HG03439 (cell line): ENCODE results near the gene MROH8.
"Not testable (repeated sequence)": the region's sequence is repeated elsewhere in the genome, so short reads cannot be mapped to it uniquely, and the experiment has no call there.

Experiments
- ATAC-seq: cut with Tn5 transposase; IDR thresholded peaks from one replicate; pipeline ENCODE4 v1.9.1; 2021; ENCODE audit warnings: mild to moderate bottlenecking, moderate library complexity; ENCODE audit not compliant: unreplicated experiment

The MROH8 gene

DNA sequence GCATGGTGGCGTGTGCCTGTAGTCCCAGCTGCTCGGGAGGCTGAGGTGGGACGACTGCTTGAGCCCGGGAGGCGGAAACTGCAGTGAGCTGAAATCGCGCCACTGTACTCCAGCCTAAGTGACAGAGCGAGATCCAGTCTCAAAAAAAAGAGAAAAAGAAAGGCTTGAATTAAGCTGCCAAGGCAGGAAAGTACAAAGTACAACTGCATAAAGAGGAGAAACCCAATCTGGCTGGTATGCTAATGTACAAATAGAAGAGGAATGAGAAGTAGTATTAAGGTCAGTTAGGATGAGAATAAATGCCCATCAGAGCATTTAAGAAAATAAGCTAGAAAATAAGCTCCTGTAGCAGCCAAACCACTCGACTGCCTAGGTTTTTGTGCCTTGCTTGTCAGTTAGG, 23.4 kb downstream of the MROH8 start:
- no peak for ATAC-seq

DNA sequence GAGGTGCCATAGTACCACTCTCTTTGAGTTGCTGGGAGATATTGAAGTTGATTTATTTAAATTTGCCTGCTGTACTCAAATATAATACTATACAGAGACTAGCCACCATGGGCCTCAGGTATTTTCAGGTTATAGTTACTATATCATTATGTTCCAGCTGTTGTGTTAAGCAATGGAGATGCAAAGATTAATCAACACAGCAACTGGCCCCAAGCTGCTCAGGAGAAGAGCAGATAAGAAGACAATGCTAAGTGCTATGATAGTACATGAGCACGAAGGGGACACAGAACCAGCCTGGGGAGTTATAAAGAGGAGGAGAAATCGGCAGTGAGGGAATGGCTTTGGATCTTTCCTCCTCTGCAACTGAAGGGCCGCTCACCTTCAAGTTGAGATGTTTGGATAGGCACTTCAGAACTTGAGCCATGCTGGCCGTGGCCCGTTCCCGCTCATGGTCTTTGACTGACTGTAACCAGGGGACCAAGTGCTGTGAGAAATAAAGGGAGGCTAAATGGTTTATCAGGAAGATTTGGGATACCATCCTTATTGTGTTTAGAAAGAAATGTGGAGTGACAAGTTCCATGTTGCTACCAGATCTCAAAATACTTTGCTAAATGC, 24.6 kb downstream of the MROH8 start:
- ATAC-seq = no peak

DNA sequence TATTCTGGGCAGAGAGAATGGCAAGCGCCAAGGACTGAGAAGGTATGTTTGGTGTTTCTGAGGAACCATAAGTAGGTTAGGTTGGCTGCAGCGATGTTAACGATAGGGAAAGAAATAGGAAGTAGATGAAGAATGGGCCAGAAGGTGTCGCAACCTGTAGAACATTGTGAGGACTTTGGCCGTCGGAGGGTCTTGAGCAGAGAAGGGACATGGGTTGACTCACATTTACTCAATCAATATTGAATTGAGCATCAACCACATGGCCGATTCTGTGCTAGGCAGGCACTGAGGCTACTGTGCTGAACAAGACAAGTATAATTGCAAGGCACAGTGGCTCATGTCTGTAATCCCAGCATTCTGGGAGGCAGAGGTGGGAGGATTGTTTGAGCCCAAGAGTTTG, 27.1 kb downstream of the MROH8 start:
- no peak for ATAC-seq

DNA sequence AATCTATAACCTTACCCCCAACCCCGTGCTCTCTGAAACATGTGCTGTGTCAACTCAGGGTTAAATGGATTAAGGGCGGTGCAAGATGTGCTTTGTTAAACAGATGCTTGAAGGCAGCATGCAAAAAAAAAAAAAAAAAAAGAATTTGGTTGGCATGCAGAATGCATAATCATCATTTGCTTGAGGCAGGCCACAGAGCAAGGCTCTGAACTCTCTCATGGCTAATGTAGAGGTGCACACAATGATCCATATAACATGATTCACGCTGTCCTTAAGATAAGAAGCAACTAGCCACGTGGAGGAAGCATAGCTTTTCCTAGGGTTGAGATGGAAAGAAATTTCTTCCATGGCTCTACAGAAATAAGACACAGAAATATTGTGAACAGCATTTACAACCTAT, 27.8 kb downstream of the MROH8 start:
- ATAC-seq = no peak

DNA sequence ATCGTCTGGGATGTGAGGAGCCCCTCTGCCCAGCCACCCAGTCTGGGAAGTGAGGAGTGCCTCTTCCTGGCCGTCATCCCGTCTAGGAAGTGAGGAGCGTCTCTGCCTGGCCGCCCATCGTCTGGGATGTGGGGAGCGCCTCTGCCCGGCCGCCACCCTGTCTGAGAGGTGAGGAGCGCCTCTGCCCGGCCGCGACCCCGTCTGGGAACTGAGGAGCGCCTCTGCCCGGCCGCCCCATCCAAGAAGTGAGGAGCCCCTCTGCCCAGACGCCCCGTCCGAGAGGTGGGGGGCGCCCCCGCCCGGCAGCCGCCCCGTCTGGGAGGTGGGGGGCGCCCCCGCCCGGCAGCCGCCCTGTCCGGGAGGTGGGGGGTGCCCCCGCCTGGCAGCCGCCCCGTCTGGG, 28.5 kb downstream of the MROH8 start:
- not testable (repeated sequence) for ATAC-seq

DNA sequence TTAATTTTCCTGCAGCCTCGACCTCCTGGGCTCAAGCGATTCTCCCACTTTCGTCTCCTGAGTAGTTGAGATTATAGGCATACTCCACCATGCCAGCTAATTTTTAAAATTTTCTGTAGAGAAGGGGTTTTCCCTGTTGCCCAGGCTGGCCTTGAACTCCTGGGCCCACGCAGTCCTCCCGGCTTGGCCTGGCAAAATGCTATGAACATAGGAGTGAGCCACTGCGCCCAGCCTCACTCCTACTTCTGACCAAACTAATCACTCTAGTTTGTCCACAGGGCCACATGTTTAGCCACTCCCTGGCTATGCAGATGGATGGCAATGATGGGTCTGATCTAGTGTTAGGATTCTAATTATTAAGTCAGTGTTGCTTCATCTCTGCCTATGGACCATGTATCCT, 32.1 kb downstream of the MROH8 start:
- ATAC-seq = no peak

DNA sequence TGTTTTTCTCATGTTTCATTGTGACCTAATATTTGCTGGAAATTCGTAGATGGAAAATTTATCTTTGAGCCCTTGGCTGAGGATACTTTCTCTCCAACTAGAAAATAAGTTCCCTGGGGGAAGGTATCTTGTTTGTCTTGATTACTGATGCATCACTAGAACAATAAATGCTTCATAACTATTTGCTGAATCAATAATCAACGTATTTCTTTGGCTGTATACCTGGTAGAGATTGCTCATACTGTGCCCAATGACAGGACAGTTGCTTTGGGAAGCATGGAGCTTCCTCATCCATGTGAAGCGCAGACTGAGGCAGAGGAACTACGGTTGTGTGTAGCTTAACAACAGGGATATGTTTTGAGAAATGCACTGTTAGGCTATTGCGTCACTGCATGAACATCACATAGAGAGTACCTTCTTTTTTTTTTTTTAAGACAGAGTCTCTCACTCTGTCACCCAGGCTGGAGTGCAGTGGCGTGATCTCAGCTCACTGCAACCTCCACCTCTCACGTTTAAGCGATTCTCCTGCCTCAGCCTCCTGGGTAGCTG, 34.4 kb downstream of the MROH8 start:
- no peak for ATAC-seq

DNA sequence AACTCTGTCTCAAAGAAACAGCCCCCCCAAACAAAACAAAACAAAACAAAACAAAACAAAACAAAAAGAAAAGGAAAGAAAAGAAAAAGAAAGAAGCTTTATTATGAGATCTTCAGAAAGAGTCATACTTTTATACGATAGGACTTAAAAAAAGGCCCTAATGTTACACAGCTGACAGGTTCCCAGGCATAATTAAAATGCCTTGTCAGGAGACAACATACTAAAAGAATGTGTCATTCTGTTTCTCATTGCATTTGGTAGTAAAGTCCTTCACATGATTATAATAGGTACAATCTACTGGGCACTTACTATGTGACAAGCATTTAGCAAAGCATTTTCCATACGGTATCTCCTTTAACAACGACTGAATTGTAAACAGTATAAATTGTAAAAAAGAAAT, 36.6 kb downstream of the MROH8 start:
- ATAC-seq = no peak

DNA sequence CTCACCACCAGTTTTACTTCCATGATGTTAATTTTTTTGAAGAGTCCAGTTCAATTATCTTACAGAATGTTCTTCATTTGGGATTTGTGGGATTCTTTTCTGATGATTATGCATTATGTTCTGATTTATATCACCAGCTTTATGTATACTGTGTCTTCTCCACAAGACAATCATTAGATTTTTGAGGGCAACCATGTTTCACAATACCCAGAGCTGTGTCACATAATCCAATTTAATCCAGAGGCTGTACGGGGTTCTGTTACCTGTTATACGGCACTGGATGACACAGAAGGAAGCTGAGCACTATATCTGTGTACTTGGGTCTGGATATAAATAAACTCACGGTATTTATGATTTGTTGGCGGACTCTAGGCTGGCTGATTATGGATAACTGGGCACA, 41.8 kb downstream of the MROH8 start:
- no peak for ATAC-seq

DNA sequence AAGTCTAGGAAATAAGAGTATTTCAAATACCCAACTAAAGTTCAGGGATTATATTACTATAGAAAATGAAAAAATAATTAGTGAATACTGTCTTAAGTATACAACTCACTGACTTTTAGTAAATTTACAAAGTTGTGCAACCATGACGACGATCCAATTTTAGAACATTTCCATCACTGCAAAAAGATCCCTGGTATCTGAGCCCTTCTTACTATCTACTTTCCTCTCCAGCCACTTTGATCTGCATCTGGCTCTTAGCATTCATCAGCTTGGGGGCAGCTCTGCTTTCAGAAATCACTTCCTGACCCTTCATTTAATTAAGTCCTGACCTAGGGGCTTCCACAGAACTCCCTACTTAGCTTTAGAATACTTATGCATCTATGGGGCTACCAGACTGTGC, 45.4 kb downstream of the MROH8 start:
- ATAC-seq = no peak

DNA sequence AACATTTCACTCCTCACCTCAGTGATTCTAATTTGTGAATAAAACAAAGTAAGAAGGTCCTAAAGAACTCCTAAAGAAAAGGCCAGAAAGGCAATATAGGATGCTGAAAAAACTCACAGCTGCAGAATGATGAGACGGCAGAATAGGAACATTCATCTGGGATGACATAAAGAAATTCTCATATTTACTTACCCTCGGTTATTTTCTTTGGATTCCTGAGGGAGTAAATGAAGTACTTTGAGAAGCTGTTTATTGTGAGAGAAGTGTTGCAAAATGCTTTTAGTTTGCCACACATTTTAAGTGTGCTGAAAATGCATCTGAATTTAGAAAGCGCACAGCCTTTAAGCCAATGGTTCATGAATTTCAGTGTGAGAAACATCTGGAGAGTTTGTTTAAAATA, 47.9 kb downstream of the MROH8 start:
- ATAC-seq = no peak

DNA sequence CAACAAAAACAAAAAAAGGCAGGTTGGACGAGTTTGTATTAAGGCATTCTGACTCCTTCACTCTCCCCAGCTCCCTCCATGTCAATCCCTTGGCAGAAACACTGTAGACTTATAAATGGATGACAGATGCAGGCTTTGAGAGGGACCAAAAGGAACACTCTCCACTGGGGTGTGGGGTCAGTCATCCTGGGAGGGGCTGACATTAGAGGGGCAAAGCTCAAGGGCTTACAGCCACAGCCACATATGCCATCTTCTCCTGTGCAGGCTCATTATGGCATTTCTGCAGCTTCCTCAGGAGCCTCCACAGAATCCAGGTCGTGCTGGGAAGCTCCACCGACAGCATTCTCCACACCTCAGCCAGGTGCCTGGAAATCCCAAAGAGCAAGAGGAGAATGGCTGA, 50.5 kb downstream of the MROH8 start:
- ATAC-seq = no peak

DNA sequence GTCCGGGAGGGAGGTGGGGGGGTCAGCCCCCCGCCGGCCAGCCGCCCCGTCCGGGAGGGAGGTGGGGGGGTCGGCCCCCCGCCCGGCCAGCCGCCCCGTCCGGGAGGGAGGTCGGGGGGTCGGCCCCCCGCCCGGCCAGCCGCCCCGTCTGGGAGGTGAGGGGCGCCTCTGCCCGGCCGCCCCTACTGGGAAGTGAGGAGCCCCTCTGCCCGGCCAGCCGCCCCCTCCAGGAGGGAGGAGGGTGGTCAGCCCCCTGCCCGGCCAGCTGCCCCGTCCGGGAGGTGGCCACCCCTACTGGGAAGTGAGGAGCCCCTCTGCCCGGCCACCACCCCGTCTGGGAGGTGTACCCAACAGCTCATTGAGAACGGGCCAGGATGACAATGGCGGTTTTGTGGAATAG, 53.1 kb downstream of the MROH8 start:
- not testable (repeated sequence) for ATAC-seq

DNA sequence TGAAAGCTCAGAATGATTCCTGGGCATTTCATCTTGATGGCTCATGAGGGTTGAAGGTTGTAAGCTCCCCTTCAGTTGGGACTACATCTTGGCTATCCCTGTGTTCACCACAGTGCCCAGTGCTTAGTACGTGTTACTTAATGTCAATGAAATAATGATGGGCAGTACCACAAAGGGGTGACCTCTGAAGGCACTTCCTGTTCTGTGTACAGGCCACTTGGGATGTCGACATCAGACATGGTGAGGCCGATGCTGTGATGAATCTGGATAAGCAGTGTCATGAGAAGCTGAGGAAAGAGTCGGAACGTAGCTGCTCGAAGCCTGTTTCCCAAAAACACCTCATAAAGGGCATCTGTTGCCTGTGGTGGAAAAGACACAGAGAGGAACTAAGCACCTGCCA, 55.9 kb downstream of the MROH8 start:
- no peak for ATAC-seq

DNA sequence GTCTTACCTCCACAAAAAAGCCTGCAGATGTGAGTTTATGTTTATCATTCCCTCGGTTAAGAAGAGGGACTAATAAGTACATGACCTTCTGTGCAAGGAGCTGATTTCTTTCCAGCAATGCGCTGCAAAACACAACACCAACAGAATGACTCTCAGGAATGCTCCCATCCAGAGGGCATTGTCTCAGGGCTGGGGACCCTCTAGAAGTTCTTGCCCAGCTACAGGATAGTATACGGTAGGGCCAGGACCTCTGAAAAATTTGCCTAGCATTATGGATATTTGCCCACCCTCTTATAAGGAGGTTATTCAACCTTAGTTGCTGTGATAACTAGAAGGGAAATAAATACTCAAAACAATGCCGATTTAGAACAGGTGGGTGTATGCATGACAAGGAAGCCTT, 58.9 kb downstream of the MROH8 start:
- no peak for ATAC-seq

DNA sequence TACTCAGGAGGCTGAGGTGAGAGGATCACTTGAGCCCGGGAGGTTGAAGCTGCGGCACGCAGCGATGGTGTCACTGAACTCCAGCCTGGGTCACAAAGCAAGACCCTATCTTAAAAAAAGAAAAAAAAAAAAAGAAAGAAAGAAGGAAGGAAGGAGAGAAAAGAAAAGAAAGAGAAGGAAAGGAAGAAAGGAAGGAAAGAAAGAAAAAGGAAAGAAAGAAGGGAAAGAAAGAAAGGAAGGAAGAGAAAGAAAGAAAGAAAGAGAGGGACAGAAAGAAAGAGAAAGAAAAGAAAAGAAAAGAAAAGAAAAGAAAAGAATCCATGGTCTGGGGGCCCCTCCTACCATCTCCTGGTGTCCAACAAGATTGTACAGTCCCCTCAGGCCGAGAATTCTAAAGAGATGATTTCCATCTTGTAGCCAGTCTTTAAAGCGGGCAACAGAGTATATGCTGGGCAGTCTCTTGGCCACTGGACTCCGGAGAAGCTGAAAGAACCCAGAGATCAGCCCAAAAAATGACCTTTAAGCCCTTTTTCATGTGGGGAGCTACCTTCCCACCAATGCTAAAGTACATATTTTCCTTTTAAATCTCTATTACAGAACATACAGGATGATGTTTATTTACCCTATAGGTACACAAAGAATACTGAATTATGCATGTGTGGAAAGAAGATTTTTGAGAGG, 59.9 kb downstream of the MROH8 start:
- ATAC-seq = no peak

DNA sequence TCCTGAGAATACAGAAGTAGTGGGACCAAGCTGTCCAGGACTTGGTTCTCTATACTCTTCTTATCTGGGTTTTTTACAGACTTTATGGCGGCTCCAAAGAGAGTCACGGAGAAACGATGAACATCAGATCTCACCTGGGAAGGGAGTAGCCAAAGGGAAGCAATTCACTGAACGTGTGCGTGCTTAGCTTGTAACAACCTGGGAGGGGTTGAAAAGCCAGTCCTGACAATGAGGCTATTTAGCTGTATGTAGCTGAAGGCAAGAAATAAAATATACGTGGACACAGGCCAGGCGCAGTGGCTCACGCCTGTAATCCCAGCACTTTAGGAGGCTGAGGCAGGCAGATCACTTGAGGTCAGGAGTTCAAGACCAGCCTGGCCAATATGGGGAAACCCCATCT, 65.3 kb downstream of the MROH8 start:
- ATAC-seq = no peak

DNA sequence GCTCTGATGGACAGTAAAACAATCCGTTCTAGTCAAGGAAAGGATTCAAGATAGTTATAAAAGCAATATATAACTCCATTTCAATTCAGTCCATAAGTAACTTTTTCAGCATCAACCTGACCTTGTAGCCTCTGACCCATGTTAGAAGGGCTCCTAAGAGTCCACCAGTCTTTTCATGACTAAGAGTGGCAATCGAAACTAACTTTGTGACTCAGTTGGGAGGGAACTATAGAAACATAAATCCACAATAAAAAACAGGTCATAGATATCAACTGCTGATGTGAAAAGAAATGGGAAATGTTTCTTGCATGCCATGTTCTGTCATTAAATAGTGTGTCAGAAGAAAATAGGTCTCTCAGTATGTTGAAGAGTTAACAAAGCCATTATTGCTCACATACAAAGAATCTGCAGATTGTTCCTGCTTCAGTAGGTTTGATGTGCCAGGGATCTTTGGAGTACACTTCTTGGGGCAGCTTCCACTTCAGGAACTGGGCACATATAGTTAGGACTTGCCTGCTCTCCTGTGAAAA, 67.4 kb downstream of the MROH8 start:
- ATAC-seq = no peak

DNA sequence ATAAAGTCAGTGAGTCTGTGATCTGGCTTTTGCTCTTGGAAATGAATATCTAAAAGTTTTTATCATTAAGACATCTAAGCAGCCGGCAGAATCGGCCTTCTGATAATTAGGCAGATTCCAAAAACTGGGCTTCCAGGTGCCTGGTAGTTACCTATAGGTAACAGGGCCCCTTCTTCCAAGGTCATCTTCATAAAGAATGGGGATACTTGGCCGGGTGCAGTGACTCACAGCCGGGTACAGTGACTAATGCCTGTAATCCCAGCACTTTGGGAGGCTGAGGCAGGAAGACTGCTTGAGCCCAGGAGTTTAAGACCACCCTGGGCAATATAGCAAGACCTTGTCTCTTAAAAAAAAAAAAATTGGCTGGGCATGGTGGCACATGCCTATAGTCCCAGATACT, 70.7 kb downstream of the MROH8 start:
- ATAC-seq = no peak

DNA sequence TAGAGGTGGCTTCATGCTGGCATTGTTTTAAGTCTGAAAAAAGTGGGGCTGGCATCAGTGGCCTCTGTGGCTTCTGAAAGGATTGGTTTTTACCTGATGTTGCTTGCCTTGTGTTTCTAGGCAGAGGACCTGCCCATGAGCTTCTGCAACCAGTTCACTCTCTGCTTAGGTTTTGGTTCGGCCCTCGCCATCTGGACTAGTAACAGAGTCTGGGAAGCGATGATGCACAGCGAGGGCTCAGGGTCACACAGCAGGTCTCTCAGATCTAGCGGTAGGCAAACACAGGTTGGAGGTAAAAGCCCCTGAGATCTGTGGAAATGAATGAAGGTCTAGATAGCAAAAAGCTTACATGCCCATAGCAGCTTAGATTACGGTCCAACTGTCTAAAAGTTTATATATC, 76.8 kb downstream of the MROH8 start:
- no peak for ATAC-seq

DNA sequence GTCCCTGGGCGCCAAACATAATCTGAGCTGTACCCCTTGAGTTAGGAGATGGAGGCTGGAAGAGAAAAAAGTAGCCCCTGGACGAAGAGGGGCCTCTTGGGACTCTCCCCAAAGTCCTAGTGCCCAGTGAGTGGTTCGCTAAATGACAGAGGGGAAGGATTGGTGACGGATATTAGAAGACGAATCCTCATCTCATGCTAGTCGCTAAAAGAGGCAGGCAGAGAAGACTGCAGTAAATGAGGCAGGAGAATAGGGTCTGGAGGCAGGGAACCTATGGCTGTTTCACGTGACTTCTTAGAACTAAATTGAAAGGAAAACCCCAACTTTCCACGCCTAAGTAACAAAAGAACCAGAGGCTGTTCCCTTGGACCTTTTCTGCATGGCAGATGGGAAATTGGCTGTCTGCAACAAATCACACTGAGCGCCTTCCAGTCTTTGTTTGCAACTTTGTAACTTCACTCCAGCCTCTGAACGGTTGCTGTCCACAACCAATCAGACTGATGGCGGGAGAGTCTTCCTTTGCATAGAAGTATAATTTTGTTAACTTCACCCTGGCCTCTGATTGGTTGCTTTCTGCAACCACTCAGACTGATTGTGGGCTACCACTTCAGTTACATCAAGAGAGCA, 82.8 kb downstream of the MROH8 start:
- ATAC-seq = no peak
